OCI-LY1 (cell line): Measurements from ENCODE around the gene IGSF6.
A peak's percentile ranks its signal among the peaks of the same experiment; 100 is the strongest.

Experiments used
- H2AFZ ChIP-seq: fragments of 200-600 bp; sonication (generic), shearing (Covaris generic); 2 replicates; pipeline ENCODE4 v1.6.0; 2014; ENCODE audit warnings: antibody characterized with exemption, mild to moderate bottlenecking, low read length
- H3F3A ChIP-seq: fragments of 200-600 bp; sonication (generic), shearing (Covaris generic); 2 replicates; pipeline ENCODE4 v1.6.0; 2014; ENCODE audit warnings: mild to moderate bottlenecking, antibody characterized with exemption, low read length, moderate library complexity; ENCODE audit not compliant: insufficient read depth
- H3K27ac ChIP-seq: fragments of 200-600 bp; sonication (generic); 2 replicates; pipeline ENCODE4 v1.5.1; 2014; ENCODE audit warnings: low read length, mixed run types, mild to moderate bottlenecking, low read depth; ENCODE audit not compliant: poor library complexity, severe bottlenecking
- H3K27me3 ChIP-seq: fragments of 200-600 bp; sonication (generic); 2 replicates; pipeline ENCODE4 v1.6.0; 2014; ENCODE audit warnings: antibody characterized with exemption, mild to moderate bottlenecking, low read length, moderate library complexity; ENCODE audit not compliant: insufficient read depth
- H3K36me3 ChIP-seq: fragments of 200-600 bp; sonication (generic); 2 replicates; pipeline ENCODE4 v1.6.1; 2014; ENCODE audit warnings: mild to moderate bottlenecking, antibody characterized with exemption, low read length, moderate library complexity, mixed read lengths; ENCODE audit not compliant: insufficient read depth
- H3K4me1 ChIP-seq: fragments of 200-600 bp; sonication (generic); 2 replicates; pipeline ENCODE4 v1.5.1; 2014; ENCODE audit warnings: mild to moderate bottlenecking, low read length, moderate library complexity; ENCODE audit not compliant: insufficient read depth, severe bottlenecking
- H3K4me2 ChIP-seq: fragments of 200-600 bp; sonication (generic), shearing (Covaris generic); 2 replicates; pipeline ENCODE4 v1.6.1; 2014; ENCODE audit warnings: low read length
- H3K4me3 ChIP-seq: fragments of 200-600 bp; sonication (generic); 2 replicates; pipeline ENCODE4 v1.5.1; 2014; ENCODE audit warnings: low read length, low read depth, mild to moderate bottlenecking, mixed read lengths; ENCODE audit not compliant: poor library complexity, severe bottlenecking
- H3K79me2 ChIP-seq: fragments of 200-600 bp; shearing (Covaris generic); 2 replicates; pipeline ENCODE4 v1.6.1; 2016; ENCODE audit warnings: mixed run types, low read length, mixed read lengths; ENCODE audit not compliant: insufficient read depth
- H3K9ac ChIP-seq: fragments of 200-600 bp; sonication (generic), shearing (Covaris generic); 2 replicates; pipeline ENCODE4 v1.6.1; 2014; ENCODE audit warnings: mild to moderate bottlenecking, low read length, mixed read lengths
- H3K9me2 ChIP-seq: fragments of 200-600 bp; sonication (generic), shearing (Covaris generic); 2 replicates; pipeline ENCODE4 v1.6.1; 2014; ENCODE audit warnings: low read depth, mild to moderate bottlenecking, low read length, mixed read lengths
- H3K9me3 ChIP-seq: fragments of 200-600 bp; shearing (Covaris generic); 2 replicates; pipeline ENCODE4 v1.6.1; 2014; ENCODE audit warnings: low read length, mixed read lengths
- H4K20me1 ChIP-seq: fragments of 200-600 bp; sonication (generic), shearing (Covaris generic); 2 replicates; pipeline ENCODE4 v1.6.0; 2016; ENCODE audit warnings: mild to moderate bottlenecking, low read length; ENCODE audit not compliant: insufficient read depth
- EZH2 ChIP-seq: fragments of 200-600 bp; sonication (generic), shearing (Covaris generic); IDR thresholded peaks from 2 replicates; pipeline ENCODE4 v1.8.0; 2017; ENCODE audit warnings: borderline replicate concordance, mixed run types, mild to moderate bottlenecking, antibody characterized with exemption, low read length, moderate library complexity, mixed read lengths
- TF ChIP-seq, protein P1 (sequence below): fragments of 200-600 bp; sonication (generic), shearing (Covaris generic); IDR thresholded peaks from 2 replicates; pipeline ENCODE4 v1.5.1; 2017; ENCODE audit warnings: mild to moderate bottlenecking, antibody characterized with exemption, low read length, moderate library complexity, mixed read lengths

The IGSF6 gene

DNA sequence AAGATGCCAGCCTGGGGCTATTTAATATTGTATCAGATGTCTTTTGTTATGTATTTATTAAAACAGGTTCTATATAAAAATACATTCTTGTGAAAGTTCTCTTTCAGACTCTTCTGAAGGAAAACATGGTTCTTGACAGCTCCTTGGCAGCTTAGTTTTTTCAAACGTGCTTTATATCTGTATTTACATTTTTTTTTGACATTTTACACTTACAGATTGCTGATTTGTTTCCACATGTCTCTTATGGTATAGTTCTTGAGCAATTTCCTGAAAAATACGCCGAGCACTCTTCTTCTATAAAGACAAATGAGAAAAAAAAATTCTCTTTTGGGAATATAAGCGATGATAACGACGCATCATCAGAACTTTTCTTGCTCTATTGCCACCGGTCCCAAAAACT lies 9.5 kb downstream of the IGSF6 start:
- Histone ChIP-seq H3K4me1 (peaks cover 72% of the 10 kb centered on the region), H3K4me2 (peak overlapping the region; percentile 83), H3K79me2 (peaks cover 14% of the 10 kb centered on the region), H3F3A (peaks cover 22% of the 10 kb centered on the region), H2AFZ (no peak overlapping the region), H3K27ac (peak overlapping the region; percentile 99), H4K20me1 (no peaks in the 10 kb centered on the region), H3K4me3 (peak overlapping the region; percentile 55), H3K9me2 (no peaks in the 10 kb centered on the region), H3K36me3 (no peaks in the 10 kb centered on the region; the same call in 1 of the 2 replicates), H3K27me3 (no peaks in the 10 kb centered on the region), H3K9ac (peak overlapping the region; percentile 70), H3K9me3 (no peaks in the 10 kb centered on the region)
- TF ChIP-seq EZH2 = no peak
- TF ChIP-seq, protein P1, sequence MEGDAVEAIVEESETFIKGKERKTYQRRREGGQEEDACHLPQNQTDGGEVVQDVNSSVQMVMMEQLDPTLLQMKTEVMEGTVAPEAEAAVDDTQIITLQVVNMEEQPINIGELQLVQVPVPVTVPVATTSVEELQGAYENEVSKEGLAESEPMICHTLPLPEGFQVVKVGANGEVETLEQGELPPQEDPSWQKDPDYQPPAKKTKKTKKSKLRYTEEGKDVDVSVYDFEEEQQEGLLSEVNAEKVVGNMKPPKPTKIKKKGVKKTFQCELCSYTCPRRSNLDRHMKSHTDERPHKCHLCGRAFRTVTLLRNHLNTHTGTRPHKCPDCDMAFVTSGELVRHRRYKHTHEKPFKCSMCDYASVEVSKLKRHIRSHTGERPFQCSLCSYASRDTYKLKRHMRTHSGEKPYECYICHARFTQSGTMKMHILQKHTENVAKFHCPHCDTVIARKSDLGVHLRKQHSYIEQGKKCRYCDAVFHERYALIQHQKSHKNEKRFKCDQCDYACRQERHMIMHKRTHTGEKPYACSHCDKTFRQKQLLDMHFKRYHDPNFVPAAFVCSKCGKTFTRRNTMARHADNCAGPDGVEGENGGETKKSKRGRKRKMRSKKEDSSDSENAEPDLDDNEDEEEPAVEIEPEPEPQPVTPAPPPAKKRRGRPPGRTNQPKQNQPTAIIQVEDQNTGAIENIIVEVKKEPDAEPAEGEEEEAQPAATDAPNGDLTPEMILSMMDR = no peak

- Histone ChIP-seq H3K27ac (peak overlapping the region; percentile 99), H3F3A (peaks cover 22% of the 10 kb centered on the region), H2AFZ (no peak overlapping the region), H3K27me3 (no peaks in the 10 kb centered on the region), H3K4me2 (peak overlapping the region; percentile 28; the same call in 1 of the 2 replicates), H3K9ac (peak overlapping the region; percentile 70), H3K36me3 (no peaks in the 10 kb centered on the region; the same call in 1 of the 2 replicates), H3K9me2 (no peaks in the 10 kb centered on the region), H3K9me3 (no peaks in the 10 kb centered on the region), H3K4me3 (no peak overlapping the region), H3K79me2 (peaks cover 14% of the 10 kb centered on the region), H4K20me1 (no peaks in the 10 kb centered on the region), H3K4me1 (peaks cover 63% of the 10 kb centered on the region)
- TF ChIP-seq, protein P1 = no peak
These were observed 10.5 kb downstream of the IGSF6 start for GRCh38 chr16:21641916-21642315.

DNA sequence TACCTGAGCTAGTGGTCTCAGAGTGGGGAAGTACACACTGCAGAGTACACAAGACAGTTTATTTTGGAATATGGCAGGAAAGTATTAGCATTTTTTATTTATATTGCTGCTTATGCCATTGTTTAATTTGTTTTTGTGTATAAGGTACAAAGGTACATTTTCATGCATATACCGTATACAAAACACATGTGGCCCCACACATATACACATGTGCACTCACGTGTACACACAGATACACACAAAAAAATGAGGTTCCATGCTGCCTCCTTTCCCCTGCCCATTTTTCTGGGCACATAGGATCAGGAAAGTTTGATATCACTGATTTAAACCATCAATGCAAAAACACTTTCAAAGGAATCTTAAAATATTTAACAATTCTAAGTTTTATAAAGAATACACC lies 12.9 kb downstream of the IGSF6 start:
- H3K27me3 ChIP-seq = no peaks in the 10 kb centered on the region
- peaks cover 39% of the 10 kb centered on the region for H3K4me1 ChIP-seq
- TF ChIP-seq, protein P1 = no peak
- no peak for TF ChIP-seq EZH2
- H3K9me3 ChIP-seq = no peaks in the 10 kb centered on the region
- no peak overlapping the region for H2AFZ ChIP-seq
- H3K9ac ChIP-seq = no peak overlapping the region
- peaks cover 7% of the 10 kb centered on the region; the same call in 1 of the 2 replicates for H3F3A ChIP-seq
- H3K4me3 ChIP-seq = no peak overlapping the region
- H3K79me2 ChIP-seq = peaks cover 14% of the 10 kb centered on the region
- H3K4me2 ChIP-seq = no peak overlapping the region
- peak overlapping the region; percentile 47 for H3K27ac ChIP-seq
- no peaks in the 10 kb centered on the region for H4K20me1 ChIP-seq
- peaks cover 3% of the 10 kb centered on the region for H3K36me3 ChIP-seq
- no peaks in the 10 kb centered on the region for H3K9me2 ChIP-seq
